Natural killer cell (primary cell): ENCODE results near the gene LRRC56. TPM values are rescaled to one million over a fixed set of nuclear protein-coding genes. Genes with fewer than 3 reads are reported as not detected.

Experiments
- ATAC-seq, 3 donors: fragments of 150-1000 bp in 2 of 3; fragments of 200-7000 bp in 1 of 3; cut with Tn5 transposase; 1 replicate in 1 of 3; 2 replicates in 2 of 3; pipeline ENCODE4 v1.10.0; 2021; ENCODE audit warnings: mild to moderate bottlenecking in 2 of 3, moderate library complexity in 2 of 3
- DNase-seq, 2 donors: peaks; one replicate each; pipeline versions ENCODE4 v3.0.0 to v3.0.0-alpha.2; 2013 to 2021; ENCODE audit warnings: mixed read lengths in 1 of 2
- H3K27ac ChIP-seq: one replicate; pipeline ENCODE4 v1.5.1; 2013; ENCODE audit warnings: mild to moderate bottlenecking, low read length
- H3K27me3 ChIP-seq: one replicate; pipeline ENCODE4 v1.6.1; 2013; ENCODE audit warnings: low read length; ENCODE audit not compliant: control insufficient read depth, insufficient read depth
- H3K36me3 ChIP-seq: one replicate; pipeline ENCODE4 v1.6.1; 2013; ENCODE audit warnings: low read length; ENCODE audit not compliant: control insufficient read depth, insufficient read depth
- H3K4me1 ChIP-seq: one replicate; pipeline ENCODE4 v1.6.1; 2013; ENCODE audit warnings: low read length; ENCODE audit not compliant: control insufficient read depth, insufficient read depth
- H3K4me3 ChIP-seq: one replicate; pipeline ENCODE4 v1.5.1; 2013; ENCODE audit warnings: low read length
- H3K9me3 ChIP-seq: one replicate; pipeline ENCODE4 v1.6.1; 2013; ENCODE audit warnings: low read length; ENCODE audit not compliant: control insufficient read depth, insufficient read depth
- H3K27ac Mint-ChIP-seq, 2 donors: one replicate each; pipeline ENCODE4 v1.8.0; 2022; ENCODE audit warnings: mild to moderate bottlenecking in 2 of 2, mixed read lengths in 2 of 2, moderate library complexity in 1 of 2
- H3K27me3 Mint-ChIP-seq, 2 donors: one replicate each; pipeline ENCODE4 v1.8.0; 2022; ENCODE audit warnings: low read depth in 2 of 2, mixed read lengths in 2 of 2
- H3K36me3 Mint-ChIP-seq: one replicate; pipeline ENCODE4 v1.8.0; 2022; ENCODE audit warnings: mixed read lengths
- H3K4me1 Mint-ChIP-seq, 2 donors: one replicate each; pipeline ENCODE4 v1.8.0; 2022; ENCODE audit warnings: mixed read lengths in 2 of 2
- H3K4me3 Mint-ChIP-seq: one replicate; pipeline ENCODE4 v1.8.0; 2022; ENCODE audit warnings: mild to moderate bottlenecking, moderate library complexity, mixed read lengths
- H3K9me3 Mint-ChIP-seq, 2 donors: one replicate each; pipeline ENCODE4 v1.8.0; 2022; ENCODE audit warnings: mixed read lengths in 2 of 2
- WGBS: methylation state at CpG from one replicate; pipeline ENCODE4 v1.1.7; 2013; ENCODE audit warnings: missing lambda C conversion rate; ENCODE audit not compliant: insufficient coverage; 5-methylcytosine and 5-hydroxymethylcytosine counted together
- intact Hi-C: fragments of 100-400 bp; cut with micrococcal nuclease; formaldehyde crosslinking; loops from one replicate; pipeline ENCODE4 v1.14.2; 2022
- total RNA-seq, 4 donors: library from RNA; stranded (reverse); fragments of 120-200 nt in 1 of 4; gene quantifications; one replicate each; pipeline versions ENCODE4 v1.2.3 to v1.2.4, GENCODE V29; 2013 to 2022
- TF ChIP-seq, protein P1 (sequence below): fragments of 200-600 bp; IDR thresholded peaks from one replicate; pipeline ENCODE4 v1.8.0; 2022; ENCODE audit warnings: antibody characterized with exemption

The LRRC56 gene
- total RNA-seq, 3 donors from 2014 or later (not counting 1 experiment from before 2014, with no cell fraction given) = 1.5 to 2.4 (median 2.2) TPM

GRCh38 chr11:529728-530411 lies 7.5 kb upstream of the LRRC56 start:
- intact Hi-C loops = no loop called here
- no peak for DNase-seq
- TF ChIP-seq, protein P1, sequence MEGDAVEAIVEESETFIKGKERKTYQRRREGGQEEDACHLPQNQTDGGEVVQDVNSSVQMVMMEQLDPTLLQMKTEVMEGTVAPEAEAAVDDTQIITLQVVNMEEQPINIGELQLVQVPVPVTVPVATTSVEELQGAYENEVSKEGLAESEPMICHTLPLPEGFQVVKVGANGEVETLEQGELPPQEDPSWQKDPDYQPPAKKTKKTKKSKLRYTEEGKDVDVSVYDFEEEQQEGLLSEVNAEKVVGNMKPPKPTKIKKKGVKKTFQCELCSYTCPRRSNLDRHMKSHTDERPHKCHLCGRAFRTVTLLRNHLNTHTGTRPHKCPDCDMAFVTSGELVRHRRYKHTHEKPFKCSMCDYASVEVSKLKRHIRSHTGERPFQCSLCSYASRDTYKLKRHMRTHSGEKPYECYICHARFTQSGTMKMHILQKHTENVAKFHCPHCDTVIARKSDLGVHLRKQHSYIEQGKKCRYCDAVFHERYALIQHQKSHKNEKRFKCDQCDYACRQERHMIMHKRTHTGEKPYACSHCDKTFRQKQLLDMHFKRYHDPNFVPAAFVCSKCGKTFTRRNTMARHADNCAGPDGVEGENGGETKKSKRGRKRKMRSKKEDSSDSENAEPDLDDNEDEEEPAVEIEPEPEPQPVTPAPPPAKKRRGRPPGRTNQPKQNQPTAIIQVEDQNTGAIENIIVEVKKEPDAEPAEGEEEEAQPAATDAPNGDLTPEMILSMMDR = no peak

DNA sequence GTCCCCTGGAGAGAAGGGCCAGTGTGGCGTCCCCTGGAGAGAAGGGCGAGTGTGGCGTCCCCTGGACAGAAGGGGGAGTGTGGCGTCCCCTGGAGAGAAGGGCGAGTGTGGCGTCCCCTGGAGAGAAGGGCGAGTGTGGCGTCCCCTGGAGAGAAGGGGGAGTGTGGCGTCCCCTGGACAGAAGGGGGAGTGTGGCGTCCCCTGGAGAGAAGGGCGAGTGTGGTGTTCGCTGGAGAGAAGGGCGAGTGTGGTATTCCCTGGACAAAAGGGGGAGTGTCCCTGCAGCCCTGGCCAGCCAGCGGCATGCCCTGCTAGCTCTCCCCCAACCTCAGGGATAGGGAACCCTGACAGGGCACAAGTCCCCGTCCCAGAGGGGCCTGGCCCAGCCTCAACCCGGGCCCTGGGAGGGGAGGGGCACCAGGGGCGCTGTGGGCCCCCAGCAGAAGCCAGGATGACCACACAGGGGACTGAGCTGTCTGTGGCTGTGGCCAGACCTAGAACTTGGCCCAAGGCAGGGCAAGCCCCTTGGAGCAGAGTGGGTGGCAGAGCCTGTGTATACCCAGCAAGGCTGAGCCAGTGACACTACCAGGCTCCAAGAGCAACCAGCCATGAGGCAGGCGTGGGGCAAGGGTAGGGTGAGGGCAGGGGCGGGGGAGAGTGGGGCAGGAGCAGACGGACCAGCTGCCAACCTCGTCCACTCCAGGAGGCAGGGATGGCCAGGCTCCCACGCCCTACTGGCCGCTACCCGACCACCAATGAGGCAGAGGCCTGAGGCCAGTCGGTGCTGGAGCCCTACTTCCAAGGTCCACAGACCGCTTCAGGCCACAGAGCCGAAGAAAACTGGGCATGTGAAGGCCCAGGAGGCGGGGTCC lies 6.1 kb upstream of the LRRC56 start:
- peaks cover 13% of the 10 kb centered on the region for H3K4me1 ChIP-seq
- H3K4me3 Mint-ChIP-seq = no peak overlapping the region
- H3K36me3 Mint-ChIP-seq = no peaks in the 10 kb centered on the region
- H3K27ac ChIP-seq = no peak overlapping the region
- DNase-seq = no peak
- H3K27ac Mint-ChIP-seq = no peak overlapping the region
- no peaks in the 10 kb centered on the region for H3K9me3 ChIP-seq
- 96% methylated on average over 22 of the region's 28 CpGs for WGBS
- TF ChIP-seq, protein P1 = no peak
- H3K4me1 Mint-ChIP-seq = peaks cover 0 to 10% of the 10 kb centered on the region in 2 donors
- no peaks in the 10 kb centered on the region for H3K9me3 Mint-ChIP-seq
- intact Hi-C loops = no loop called here
- no peaks in the 10 kb centered on the region for H3K27me3 Mint-ChIP-seq
- no peak for ATAC-seq
- no peaks in the 10 kb centered on the region for H3K27me3 ChIP-seq
- H3K36me3 ChIP-seq = peaks cover 11% of the 10 kb centered on the region
- no peak overlapping the region for H3K4me3 ChIP-seq

More at GRCh38 chr11:529728-530411, 7.5 kb upstream of the LRRC56 start:
- H3K27ac Mint-ChIP-seq = no peak overlapping the region
- H3K36me3 ChIP-seq = peaks cover 11% of the 10 kb centered on the region
- H3K4me1 ChIP-seq = peaks cover 10% of the 10 kb centered on the region
- no peak overlapping the region for H3K4me3 Mint-ChIP-seq
- no peak overlapping the region for H3K27ac ChIP-seq
- no peak overlapping the region for H3K4me3 ChIP-seq
- no peaks in the 10 kb centered on the region for H3K27me3 ChIP-seq
- ATAC-seq = no peak
- H3K27me3 Mint-ChIP-seq = no peaks in the 10 kb centered on the region
- 92% methylated on average over 18 of the region's 18 CpGs for WGBS
- peaks cover 0 to 7% of the 10 kb centered on the region in 2 donors for H3K4me1 Mint-ChIP-seq
- no peaks in the 10 kb centered on the region for H3K9me3 Mint-ChIP-seq
- H3K9me3 ChIP-seq = no peaks in the 10 kb centered on the region
- no peaks in the 10 kb centered on the region for H3K36me3 Mint-ChIP-seq

DNA sequence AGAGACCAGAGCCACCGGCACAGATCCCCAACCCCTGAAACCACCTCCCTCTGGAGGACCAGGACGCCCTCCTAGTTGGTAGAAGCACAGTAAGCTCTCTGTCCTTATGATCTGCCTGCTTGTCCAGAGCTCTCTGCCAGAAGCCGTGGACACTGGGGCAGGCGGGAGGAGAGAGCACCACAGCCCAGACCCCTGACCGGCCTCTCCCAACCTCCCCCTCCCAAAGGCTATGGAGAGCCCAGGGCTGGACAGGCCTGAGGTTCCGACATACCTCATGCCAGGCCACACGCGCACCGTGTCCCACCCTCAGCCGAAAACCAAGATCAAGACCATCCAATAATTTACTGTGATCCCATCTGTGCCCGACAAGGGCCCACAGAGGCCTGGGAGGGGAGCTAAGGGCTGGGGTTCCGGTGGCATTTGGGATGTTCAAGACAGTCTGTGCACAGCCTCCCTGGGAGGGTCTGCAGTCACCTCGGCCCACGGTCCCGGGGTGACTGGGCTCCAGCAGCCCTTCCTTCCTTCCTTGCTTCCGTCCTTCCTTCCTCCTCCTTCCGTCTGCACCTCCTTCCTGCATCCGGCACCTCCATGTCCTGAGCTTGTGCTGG lies 5.3 kb upstream of the LRRC56 start:
- TF ChIP-seq, protein P1 = no peak
- H3K4me3 ChIP-seq = no peak overlapping the region
- peaks cover 21% of the 10 kb centered on the region for H3K4me1 ChIP-seq
- Mint-ChIP-seq H3K36me3 (no peaks in the 10 kb centered on the region), H3K4me3 (peak overlapping the region; percentile 53), H3K9me3 (no peaks in the 10 kb centered on the region), H3K4me1 (peaks cover 0 to 13% of the 10 kb centered on the region in 2 donors), H3K27me3 (no peaks in the 10 kb centered on the region), H3K27ac (no peak overlapping the region)
- no peak overlapping the region for H3K27ac ChIP-seq
- H3K27me3 ChIP-seq = no peaks in the 10 kb centered on the region
- DNase-seq (no peak), ATAC-seq (no peak)
- intact Hi-C loops = no loop called here
- peaks cover 11% of the 10 kb centered on the region for H3K36me3 ChIP-seq
- 92% methylated on average over 18 of the region's 18 CpGs for WGBS
- H3K9me3 ChIP-seq = no peaks in the 10 kb centered on the region
